ENCODE measurements around the gene FAM110A.
"Not testable (repeated sequence)": the region's sequence is repeated elsewhere in the genome, so short reads cannot be mapped to it uniquely, and the experiment has no call there.

DNA sequence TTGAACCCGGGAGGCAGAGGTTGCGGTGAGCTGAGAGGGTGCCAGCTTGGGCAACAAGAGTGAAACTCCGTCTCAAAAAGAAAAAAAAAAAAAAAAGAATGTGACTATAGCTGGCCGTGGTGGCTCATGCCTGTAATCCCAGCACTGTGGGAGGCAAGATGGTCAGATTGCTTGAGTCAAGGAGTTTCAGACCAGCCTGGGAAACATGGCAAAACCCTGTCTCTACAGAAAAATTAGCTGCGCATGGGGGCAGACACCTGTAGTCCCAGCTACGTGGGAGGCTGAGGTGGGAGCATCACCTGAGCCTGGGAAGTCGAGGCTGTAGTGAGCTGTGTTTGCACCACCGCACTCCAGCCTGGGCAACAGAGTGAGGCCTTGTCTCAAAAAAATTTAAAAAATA, 5.5 kb upstream of the FAM110A start:
- TF ChIP-seq, protein P1, sequence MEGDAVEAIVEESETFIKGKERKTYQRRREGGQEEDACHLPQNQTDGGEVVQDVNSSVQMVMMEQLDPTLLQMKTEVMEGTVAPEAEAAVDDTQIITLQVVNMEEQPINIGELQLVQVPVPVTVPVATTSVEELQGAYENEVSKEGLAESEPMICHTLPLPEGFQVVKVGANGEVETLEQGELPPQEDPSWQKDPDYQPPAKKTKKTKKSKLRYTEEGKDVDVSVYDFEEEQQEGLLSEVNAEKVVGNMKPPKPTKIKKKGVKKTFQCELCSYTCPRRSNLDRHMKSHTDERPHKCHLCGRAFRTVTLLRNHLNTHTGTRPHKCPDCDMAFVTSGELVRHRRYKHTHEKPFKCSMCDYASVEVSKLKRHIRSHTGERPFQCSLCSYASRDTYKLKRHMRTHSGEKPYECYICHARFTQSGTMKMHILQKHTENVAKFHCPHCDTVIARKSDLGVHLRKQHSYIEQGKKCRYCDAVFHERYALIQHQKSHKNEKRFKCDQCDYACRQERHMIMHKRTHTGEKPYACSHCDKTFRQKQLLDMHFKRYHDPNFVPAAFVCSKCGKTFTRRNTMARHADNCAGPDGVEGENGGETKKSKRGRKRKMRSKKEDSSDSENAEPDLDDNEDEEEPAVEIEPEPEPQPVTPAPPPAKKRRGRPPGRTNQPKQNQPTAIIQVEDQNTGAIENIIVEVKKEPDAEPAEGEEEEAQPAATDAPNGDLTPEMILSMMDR (IDR thresholded peaks at IDR 0.05) = not testable (repeated sequence)
- not testable (repeated sequence) for TF ChIP-seq POLR2A (IDR thresholded peaks at IDR 0.05)
